ENCODE data around the gene PIGO. TPM values are rescaled to one million over a fixed set of nuclear protein-coding genes. Genes with fewer than 3 reads are reported as not detected.
A peak's percentile ranks its signal among the peaks of the same experiment; 100 is the strongest.

PIGO gene
- total and polyA plus RNA-seq, 10 of the 15 experiments (the other 5 are each of a cell fraction or from before 2014, with no cell fraction given) = 8.2 to 23.3 (median 18.4) TPM

DNA sequence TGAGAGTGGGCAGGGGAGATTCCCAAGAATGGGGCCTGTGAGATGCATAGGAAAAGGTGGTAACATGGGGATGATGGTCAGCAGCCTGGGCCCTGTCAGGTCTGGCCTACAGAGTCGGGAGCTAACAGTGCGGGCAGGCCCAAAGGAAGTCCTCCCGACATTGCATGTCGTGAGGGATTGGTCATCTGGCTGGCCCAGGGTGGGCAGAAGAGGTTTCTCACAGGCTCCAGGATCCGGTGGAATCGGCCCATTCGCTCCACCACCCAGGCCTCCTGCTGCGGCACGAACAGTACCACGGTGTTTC lies 6.0 kb upstream of the PIGO start (continued):
- TF ChIP-seq, protein P1, sequence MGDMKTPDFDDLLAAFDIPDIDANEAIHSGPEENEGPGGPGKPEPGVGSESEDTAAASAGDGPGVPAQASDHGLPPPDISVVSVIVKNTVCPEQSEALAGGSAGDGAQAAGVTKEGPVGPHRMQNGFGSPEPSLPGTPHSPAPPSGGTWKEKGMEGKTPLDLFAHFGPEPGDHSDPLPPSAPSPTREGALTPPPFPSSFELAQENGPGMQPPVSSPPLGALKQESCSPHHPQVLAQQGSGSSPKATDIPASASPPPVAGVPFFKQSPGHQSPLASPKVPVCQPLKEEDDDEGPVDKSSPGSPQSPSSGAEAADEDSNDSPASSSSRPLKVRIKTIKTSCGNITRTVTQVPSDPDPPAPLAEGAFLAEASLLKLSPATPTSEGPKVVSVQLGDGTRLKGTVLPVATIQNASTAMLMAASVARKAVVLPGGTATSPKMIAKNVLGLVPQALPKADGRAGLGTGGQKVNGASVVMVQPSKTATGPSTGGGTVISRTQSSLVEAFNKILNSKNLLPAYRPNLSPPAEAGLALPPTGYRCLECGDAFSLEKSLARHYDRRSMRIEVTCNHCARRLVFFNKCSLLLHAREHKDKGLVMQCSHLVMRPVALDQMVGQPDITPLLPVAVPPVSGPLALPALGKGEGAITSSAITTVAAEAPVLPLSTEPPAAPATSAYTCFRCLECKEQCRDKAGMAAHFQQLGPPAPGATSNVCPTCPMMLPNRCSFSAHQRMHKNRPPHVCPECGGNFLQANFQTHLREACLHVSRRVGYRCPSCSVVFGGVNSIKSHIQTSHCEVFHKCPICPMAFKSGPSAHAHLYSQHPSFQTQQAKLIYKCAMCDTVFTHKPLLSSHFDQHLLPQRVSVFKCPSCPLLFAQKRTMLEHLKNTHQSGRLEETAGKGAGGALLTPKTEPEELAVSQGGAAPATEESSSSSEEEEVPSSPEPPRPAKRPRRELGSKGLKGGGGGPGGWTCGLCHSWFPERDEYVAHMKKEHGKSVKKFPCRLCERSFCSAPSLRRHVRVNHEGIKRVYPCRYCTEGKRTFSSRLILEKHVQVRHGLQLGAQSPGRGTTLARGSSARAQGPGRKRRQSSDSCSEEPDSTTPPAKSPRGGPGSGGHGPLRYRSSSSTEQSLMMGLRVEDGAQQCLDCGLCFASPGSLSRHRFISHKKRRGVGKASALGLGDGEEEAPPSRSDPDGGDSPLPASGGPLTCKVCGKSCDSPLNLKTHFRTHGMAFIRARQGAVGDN (IDR thresholded peaks at IDR 0.05) = no peak
- no peak for TF ChIP-seq ZNF24 (IDR thresholded peaks at IDR 0.05)
- no peak for TF ChIP-seq NR2C2 (IDR thresholded peaks at IDR 0.05; ENCODE audit: borderline replicate concordance, control insufficient read depth, insufficient read length, low read depth)
- no peak for TF ChIP-seq SREBF1 (IDR thresholded peaks at IDR 0.05; ENCODE audit: low read length)

DNA sequence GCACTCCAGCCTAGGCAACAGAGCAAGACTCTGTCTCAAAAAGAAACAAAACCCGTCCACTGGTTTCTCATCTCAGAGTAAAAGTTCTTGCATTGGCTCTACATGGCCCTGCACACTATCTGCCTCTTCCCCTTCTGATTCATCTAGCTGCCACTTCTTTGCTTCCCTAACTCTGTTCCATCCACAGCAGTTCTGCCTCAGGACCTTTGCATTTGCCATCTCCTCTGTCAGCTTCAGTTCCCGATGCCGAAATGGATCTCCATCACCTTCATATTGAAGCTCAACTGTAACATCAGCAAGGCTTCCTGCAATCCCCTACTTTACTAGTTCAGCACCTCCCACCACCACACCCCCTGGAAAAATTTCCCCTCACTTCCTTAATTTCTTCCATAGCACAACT lies 1.2 kb upstream of the PIGO start:
- ATAC-seq (no peak), FAIRE-seq (no peak), DNase-seq (ENCODE audit: low read depth, low spot score) (no peak)
- POLR2A ChIA-PET = interaction anchor here (0.7 to 6.7 kb wide), 3 partner anchors 18 to 1573 kb away, joined by 3 to 35 read pairs (median 4); partner anchors contain the start of gene FANCG
- no peak overlapping the region for H3K4me2 ChIP-seq (ENCODE audit: control insufficient read depth, insufficient read depth)
- no peak overlapping the region for H2AFZ ChIP-seq (ENCODE audit: control insufficient read depth, low read depth, low read length)
- no peak overlapping the region for H3K9ac ChIP-seq (ENCODE audit: control insufficient read depth, insufficient read depth, low read length)
- TF ChIP-seq CEBPB (IDR thresholded peaks at IDR 0.05; ENCODE audit: borderline replicate concordance in 1 of 2, low read depth in 2 of 2, low read length in 2 of 2) = no peak
- 0 out of 2 replicates have a peak, but pooled peaks have one; percentile 17 for TF ChIP-seq POLR2A (IDR thresholded peaks at IDR 0.05; ENCODE audit: low read depth, low read length)
- intact Hi-C loops (cut with micrococcal nuclease; ENCODE audit: unreplicated experiment) (loop anchor here (2.0 to 5.0 kb wide), 2 partner anchors 17 to 110 kb away; partner anchors contain the start of genes ATOSB and DNAJB5), in situ Hi-C loops (cut with MboI) (loop anchor here (5.0 kb wide), 1 partner anchor 195 kb away; no protein-coding TSS in a partner anchor)
- H3K36me3 ChIP-seq (ENCODE audit: control insufficient read depth in 2 of 2, insufficient read depth in 2 of 2, low read length in 1 of 2) = peaks cover 7 to 16% of the 10 kb centered on the region in 2 experiments
- H3K27ac ChIP-seq (ENCODE audit: control insufficient read depth, insufficient read depth) = no peak overlapping the region
- no peak overlapping the region for H3K4me3 ChIP-seq
- peaks cover 18% of the 10 kb centered on the region for H3K79me2 ChIP-seq (ENCODE audit: control insufficient read depth, insufficient read depth, low read length)
- SMC1A ChIA-PET (ENCODE audit: uncharacterized antibody, unreplicated experiment) = interaction anchor here (1.9 to 2.4 kb wide), 3 partner anchors 20 to 198 kb away, joined by 8 to 17 read pairs (median 14); partner anchors contain the start of gene VCP
- CTCF ChIA-PET = interaction anchor here (0.8 to 3.2 kb wide), 9 partner anchors 11 to 379 kb away, joined by 4 to 19 read pairs (median 7); partner anchors contain the start of genes DNAJB5, FANCG and VCP
- no peaks in the 10 kb centered on the region for H4K20me1 ChIP-seq (ENCODE audit: control insufficient read depth, insufficient read depth)
- no TSS peak for BruUV-seq (replicated peaks)
- no peaks in the 10 kb centered on the region for H3K9me3 ChIP-seq (replicated peaks; ENCODE audit: control insufficient read depth, insufficient read depth, low read length)
- H3K4me1 ChIP-seq (ENCODE audit: control insufficient read depth, insufficient read depth, low read length) = peaks cover 7% of the 10 kb centered on the region
- WGBS (ENCODE audit: insufficient coverage, insufficient replicate concordance, low lambda C conversion rate, missing lambda C conversion rate) = 65% methylated on average over 3 of the region's 3 CpGs
- no peaks in the 10 kb centered on the region for H3K27me3 ChIP-seq (replicated peaks in 1 of 2; ENCODE audit: control insufficient read depth in 2 of 2, insufficient read depth in 2 of 2, low read length in 1 of 2)
- RAD21 ChIA-PET (ENCODE audit: unreplicated experiment) = interaction anchor here (0.9 to 1.9 kb wide), 3 partner anchors 18 to 198 kb away, joined by 3 to 5 read pairs (median 3); partner anchors contain the start of genes ATOSB and DNAJB5
